Left lung (tissue), 10 donors: Measurements from ENCODE around the gene LY86. TPM values are rescaled to one million over a fixed set of nuclear protein-coding genes. Genes with fewer than 3 reads are reported as not detected.

ENCODE experiments used
- ATAC-seq: fragments of 200-7000 bp; cut with Tn5 transposase; one replicate; pipeline ENCODE4 v1.9.1; 2020; ENCODE audit warnings: moderate library complexity
- DNase-seq, 4 donors: peaks; one replicate each; pipeline ENCODE4 v3.0.0-alpha.2; 2013 to 2020
- H3K27ac ChIP-seq, 2 donors: fragments of 200-600 bp; sonication (generic) in 1 of 2; one replicate each; pipeline versions ENCODE4 v1.5.0 to v1.8.0; 2020 to 2021
- H3K27me3 ChIP-seq, 2 donors: fragments of 200-600 bp; sonication (generic) in 1 of 2; one replicate each; pipeline versions ENCODE4 v1.5.0 to v1.8.0; 2020 to 2021
- H3K36me3 ChIP-seq, 2 donors: fragments of 200-600 bp; sonication (generic) in 1 of 2; one replicate each; pipeline versions ENCODE4 v1.5.0 to v1.8.0; 2020 to 2021
- H3K4me1 ChIP-seq, 2 donors: fragments of 200-600 bp; one replicate each; pipeline ENCODE4 v1.8.0; 2021
- H3K4me3 ChIP-seq, 2 donors: fragments of 200-600 bp; sonication (generic) in 1 of 2; one replicate each; pipeline versions ENCODE4 v1.5.0 to v1.8.0; 2020 to 2021; ENCODE audit warnings: mild to moderate bottlenecking in 1 of 2
- H3K9me3 ChIP-seq, 2 donors: fragments of 200-600 bp; sonication (generic) in 1 of 2; one replicate each; pipeline versions ENCODE4 v1.5.0 to v1.8.0; 2020 to 2021
- CTCF ChIP-seq, 2 donors: fragments of 200-600 bp; sonication (generic) in 1 of 2; IDR thresholded peaks; one replicate each; pipeline versions ENCODE4 v1.5.0 to v1.8.0; 2021; ENCODE audit warnings: antibody characterized with exemption in 2 of 2
- intact Hi-C, 2 donors: fragments of 100-400 bp; cut with DNase I; formaldehyde crosslinking; loops; one replicate each; pipeline versions ENCODE4 v1.11.2 to v1.14.2; 2022
- polyA plus RNA-seq, 6 donors: library from polyadenylated mRNA; unstranded; fragments of 120-200 nt; gene quantifications; one replicate each; pipeline ENCODE4 v1.2.1, GENCODE V29; 2013; ENCODE audit not compliant: insufficient read length in 6 of 6
- total RNA-seq, 2 donors: library from RNA; stranded (reverse); fragmentation: NEBNext Ultra II Directional; extraction: Animal tissue kit (Norgen Biotek cat#: 25700); gene quantifications; one replicate each; pipeline ENCODE4 v1.2.1, GENCODE V29; 2021
- donor health status: DM: no; HTN: yes; CAD: no.
- donor health status: DM: no; HTN: no; CAD: no.

LY86 gene
- total and polyA plus RNA-seq, 8 donors = 1.4 to 11.1 (median 2.2) TPM

DNA sequence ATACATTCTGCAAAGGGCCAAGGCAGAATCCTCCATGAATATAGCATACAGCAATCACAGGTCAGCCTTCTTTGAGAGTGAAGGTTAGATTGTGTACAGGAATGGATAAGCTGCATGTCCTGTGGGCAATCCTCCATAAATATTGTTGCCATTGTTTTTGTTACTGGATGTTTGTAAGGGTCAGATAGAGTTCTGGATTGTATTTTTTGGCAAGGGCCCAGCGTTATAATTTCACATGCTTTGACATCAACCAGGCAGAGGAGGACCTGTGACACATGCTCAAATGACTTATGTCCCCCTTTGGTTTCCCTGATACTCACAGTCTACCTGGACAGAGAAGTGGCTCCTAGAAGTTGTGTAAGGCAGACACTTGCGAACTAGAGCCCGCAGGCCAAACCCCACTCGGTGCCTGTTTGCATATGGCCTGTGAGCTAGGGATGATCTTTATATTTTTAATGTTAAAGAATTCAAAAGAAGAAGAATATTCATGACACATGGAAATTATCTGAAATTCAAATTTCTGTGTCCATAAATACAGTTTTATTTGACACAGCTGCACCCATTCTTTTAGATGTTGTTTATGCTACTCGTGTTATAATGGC, 5.4 kb downstream of the LY86 start:
- no peaks in the 10 kb centered on the region for H3K36me3 ChIP-seq
- ATAC-seq (no peak), DNase-seq (no peak)
- H3K4me1 ChIP-seq = peaks cover 0 to 59% of the 10 kb centered on the region in 2 donors
- H3K4me3 ChIP-seq = no peak overlapping the region
- H3K27me3 ChIP-seq = no peaks in the 10 kb centered on the region
- H3K9me3 ChIP-seq = no peaks in the 10 kb centered on the region
- no peak for TF ChIP-seq CTCF (IDR thresholded peaks at IDR 0.05)
- H3K27ac ChIP-seq = peak overlapping the region in 1 of 2 donors; percentile 6
- intact Hi-C loops = no loop called here

GRCh38 chr6:6595025-6595424, 6.5 kb downstream of the LY86 start:
- H3K27me3 ChIP-seq = no peaks in the 10 kb centered on the region
- DNase-seq (no peak), ATAC-seq (no peak)
- peaks cover 0 to 63% of the 10 kb centered on the region in 2 donors for H3K4me1 ChIP-seq
- H3K9me3 ChIP-seq = no peaks in the 10 kb centered on the region
- no peak overlapping the region for H3K27ac ChIP-seq
- no peak overlapping the region for H3K4me3 ChIP-seq
- no peak for TF ChIP-seq CTCF (IDR thresholded peaks at IDR 0.05)
- intact Hi-C loops = no loop called here
- H3K36me3 ChIP-seq = no peaks in the 10 kb centered on the region

DNA sequence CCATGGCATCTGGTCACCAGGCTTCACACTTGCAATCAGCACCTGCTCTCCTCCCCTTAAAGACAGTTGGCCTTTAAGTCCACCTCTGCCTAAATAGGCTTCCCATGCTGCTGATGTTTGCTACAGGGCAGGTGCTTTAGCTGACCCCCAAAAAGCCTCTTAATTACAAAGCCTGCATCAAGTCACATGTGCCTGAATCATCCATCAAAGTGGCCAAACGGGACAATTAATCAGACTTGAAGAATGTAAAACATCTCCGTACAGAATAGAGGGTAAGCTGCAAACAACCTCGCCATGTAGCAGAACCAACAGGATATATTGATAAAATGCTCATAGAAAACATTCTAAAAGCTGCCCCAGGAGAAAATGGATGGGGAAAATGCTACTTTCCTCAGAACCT, 7.4 kb downstream of the LY86 start:
- no peak overlapping the region for H3K27ac ChIP-seq
- no peak overlapping the region for H3K4me3 ChIP-seq
- H3K36me3 ChIP-seq = no peaks in the 10 kb centered on the region
- H3K27me3 ChIP-seq = no peaks in the 10 kb centered on the region
- no peak for DNase-seq
- peaks cover 0 to 57% of the 10 kb centered on the region in 2 donors for H3K4me1 ChIP-seq
- TF ChIP-seq CTCF (IDR thresholded peaks at IDR 0.05) = no peak
- ATAC-seq = no peak
- no peaks in the 10 kb centered on the region for H3K9me3 ChIP-seq
- intact Hi-C loops = no loop called here

DNA sequence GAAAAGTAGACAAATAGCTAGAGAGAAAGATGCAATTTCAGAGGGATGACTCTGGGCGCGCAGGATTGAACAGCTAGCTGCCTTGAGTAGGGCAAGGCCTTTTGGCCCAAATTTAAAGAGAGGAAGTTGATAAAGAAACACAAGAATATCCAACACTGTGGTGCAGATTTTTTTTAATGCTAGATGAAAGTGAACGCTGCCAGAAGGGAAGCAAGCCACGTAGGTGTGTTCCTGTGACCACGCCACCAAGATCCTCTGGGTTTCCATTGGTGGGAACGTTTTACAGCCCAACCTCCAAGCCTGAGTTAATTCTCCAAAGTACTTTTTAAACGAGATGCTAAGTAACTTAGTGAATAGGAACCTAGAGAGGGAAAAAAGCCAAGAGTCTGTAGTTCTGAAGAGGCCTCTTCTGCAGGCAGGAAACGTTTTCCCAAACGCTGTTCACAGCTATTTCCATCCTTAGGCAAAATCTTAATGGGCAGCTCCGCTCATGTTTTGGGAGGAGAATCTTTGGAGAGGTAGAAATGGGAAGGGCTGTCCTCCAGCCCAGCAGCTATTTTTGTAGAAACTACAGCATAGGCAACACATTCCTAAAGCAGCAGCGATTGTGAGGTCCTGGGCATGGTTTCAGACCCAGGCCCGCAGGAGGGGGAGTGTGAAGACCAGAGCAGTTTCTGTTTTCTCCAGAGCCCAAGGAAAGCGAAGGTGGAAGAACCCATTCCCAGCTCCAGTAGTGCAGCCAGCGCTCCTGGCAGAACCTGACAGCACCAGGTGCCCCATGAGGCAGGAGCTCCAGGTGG, 8.2 kb downstream of the LY86 start:
- H3K27ac ChIP-seq = no peak overlapping the region
- intact Hi-C loops = no loop called here

More for the DNA sequence above, 8.2 kb downstream of the LY86 start:
- no peaks in the 10 kb centered on the region for H3K9me3 ChIP-seq
- DNase-seq = no peak
- no peak overlapping the region for H3K4me3 ChIP-seq
- H3K27me3 ChIP-seq = no peaks in the 10 kb centered on the region
- ATAC-seq = no peak
- no peaks in the 10 kb centered on the region for H3K36me3 ChIP-seq
- H3K4me1 ChIP-seq = peaks cover 0 to 50% of the 10 kb centered on the region in 2 donors
- no peak for TF ChIP-seq CTCF (IDR thresholded peaks at IDR 0.05)
